ENCODE results near the gene CYBC1.

GRCh38 chr17:82419540-82419939 is 31.0 kb downstream of the CYBC1 start:
- no peak for TF ChIP-seq CTCF (IDR thresholded peaks at IDR 0.05; ENCODE audit: low read depth, low read length, missing input control)
- TF ChIP-seq SP1 (IDR thresholded peaks at IDR 0.05) = no peak
- no peak for TF ChIP-seq RXRA (IDR thresholded peaks at IDR 0.05)
- TF ChIP-seq MAX (IDR thresholded peaks at IDR 0.05) = no peak
- no peak for TF ChIP-seq RAD21 (IDR thresholded peaks at IDR 0.05)
- TF ChIP-seq TAF1 (conservative IDR thresholded peaks at IDR 0.05) = no peak
- TF ChIP-seq YY1 (IDR thresholded peaks at IDR 0.05) = no peak

Data from liver (tissue), 3 donors.